IPS-NIHi7 (cell line): ENCODE results near the gene TNK1.
A peak's percentile ranks its signal among the peaks of the same experiment; 100 is the strongest.
"Not testable (repeated sequence)": the region's sequence is repeated elsewhere in the genome, so short reads cannot be mapped to it uniquely, and the experiment has no call there.

ENCODE experiments used
- DNase-seq: peaks from one replicate; pipeline ENCODE4 v3.0.0; 2012; ENCODE audit warnings: mixed read lengths; ENCODE audit errors: extremely low spot score

The TNK1 gene

DNA sequence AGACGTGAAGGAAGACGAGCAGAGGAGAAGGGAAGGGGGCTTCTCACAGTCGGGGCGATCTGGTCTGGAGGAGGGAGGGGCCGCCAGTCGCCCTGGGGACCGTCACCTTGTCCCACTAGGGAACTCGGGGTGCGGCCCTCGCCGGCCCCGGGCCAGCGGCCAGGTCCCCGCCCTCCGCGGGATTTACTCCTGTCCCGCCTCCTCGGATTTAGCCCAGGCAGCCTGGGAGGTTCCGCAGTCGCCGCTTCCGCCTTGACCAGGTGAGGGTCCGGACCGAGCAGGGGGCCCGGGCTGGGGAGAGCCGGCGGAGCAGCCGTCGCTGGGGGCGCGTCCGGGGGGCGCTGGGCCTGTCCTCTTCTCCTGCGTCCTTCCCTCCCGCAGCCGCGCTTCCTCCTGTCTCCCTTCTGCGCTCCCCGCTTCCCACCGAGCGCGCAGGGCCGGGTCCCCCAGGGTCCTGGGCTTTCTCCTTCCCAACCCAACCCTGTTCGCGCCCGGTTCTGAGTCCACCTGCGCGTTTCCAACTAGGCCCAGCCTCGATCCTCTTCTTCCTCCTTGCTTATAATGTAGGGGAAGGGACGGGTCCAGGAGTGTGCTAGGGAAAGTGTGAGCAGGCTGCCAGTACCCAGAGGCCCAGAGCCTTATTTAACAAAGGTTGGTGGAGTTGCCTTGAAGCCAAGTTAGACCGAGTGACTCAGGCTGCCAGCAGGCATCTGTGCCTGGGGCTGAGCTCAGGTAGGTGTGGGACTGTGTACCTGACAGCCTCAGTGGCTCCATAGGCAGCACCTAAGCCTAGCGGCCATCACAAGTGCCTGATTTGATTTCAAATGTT is at the start of gene TNK1:
TNK1 (plus strand) TSS at position 235 of the 829 bp plus-strand sequence. CDS start 1,838 bp downstream, outside the sequence.
- DNase-seq = peak; percentile 68

DNA sequence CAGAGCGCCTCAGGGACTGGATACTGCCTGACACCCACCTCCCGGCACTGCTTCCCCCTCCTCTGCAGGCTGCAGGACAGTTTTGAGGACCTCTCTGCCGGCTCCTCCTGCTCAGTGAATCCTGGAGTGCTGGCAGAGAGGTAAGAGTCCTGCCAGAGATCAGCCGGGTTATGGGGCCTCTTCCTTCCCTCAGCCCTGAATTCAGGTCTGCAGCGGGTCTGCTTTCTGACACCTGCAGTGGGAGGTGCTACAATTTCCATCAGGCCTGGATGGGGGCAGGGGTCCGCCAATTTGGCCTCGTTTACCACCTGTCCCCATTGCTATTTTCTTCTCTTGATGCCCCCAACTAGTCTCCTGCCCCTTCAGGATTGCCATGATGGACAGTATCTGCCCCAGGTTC is 48.8 kb upstream of the TNK1 start:
- DNase-seq = no peak

DNA sequence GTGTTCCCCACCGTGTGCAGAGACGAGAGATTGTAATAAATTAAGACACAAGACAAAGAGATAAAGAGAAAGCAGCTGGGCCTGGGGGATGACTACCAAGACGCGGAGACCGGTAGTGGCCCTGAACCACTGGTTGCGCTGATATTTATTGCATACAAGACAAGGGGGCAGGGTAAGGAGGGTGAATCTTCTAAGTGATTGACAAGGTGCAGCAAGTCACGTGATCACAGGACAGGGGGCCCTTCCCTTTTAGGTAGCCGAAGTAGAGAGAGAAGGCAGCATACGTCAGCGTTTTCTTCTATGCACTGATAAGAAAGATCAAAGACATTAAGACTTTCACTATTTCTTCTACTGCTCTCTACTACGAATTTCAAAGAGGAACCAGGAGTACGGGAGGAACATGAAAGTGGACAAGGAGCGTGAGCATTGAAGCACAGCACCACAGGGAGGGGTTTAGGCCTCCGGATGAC is 48.3 kb upstream of the TNK1 start:
- not testable (repeated sequence) for DNase-seq

DNA sequence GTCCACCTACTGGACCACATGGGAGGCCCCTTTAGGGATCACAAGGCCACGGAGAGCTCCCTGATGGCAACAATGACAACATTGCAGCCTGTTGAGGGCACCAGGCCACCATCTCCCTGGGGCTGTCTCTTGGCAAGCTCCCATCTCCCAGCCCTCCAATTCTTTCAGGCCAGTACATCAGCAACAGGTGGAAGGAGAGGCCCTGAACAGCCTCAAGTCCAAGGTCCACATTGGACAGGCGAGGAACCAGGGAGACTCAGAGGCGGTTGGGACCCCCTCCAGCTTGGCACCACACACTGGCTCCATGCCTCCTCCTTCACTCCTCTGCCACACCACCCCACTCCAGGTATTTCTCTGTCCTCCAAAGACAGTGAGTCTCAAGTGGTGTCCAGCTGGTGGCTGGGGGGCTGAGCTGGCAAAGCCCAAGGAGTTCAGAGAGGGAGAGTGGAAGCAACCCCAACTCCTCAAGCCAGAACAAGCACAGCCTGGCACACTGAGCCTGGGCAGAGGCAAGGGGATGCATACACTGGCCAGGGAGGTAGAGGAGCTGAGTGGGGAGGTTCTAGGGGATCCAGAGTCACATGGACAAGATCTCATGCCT is 45.9 kb upstream of the TNK1 start:
- DNase-seq = no peak

DNA sequence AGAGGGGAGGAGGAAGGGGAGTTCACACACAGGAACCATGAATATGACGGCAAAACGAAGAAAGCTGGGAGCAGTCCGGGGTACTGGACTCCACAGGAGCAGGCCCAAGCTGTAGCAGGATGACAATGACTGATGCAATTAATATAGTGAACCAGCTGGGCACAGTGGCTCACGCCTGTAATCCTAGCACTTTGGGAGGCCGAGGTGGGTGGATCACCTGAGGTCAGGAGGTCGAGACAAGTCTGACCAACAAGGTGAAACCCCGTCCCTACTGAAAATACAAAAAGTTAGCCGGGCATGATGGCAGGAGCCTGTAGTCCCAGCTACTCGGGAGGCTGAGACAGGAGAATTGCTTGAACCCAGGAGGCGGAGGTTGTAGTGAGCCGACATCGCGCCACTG is 45.1 kb upstream of the TNK1 start:
- not testable (repeated sequence) for DNase-seq

DNA sequence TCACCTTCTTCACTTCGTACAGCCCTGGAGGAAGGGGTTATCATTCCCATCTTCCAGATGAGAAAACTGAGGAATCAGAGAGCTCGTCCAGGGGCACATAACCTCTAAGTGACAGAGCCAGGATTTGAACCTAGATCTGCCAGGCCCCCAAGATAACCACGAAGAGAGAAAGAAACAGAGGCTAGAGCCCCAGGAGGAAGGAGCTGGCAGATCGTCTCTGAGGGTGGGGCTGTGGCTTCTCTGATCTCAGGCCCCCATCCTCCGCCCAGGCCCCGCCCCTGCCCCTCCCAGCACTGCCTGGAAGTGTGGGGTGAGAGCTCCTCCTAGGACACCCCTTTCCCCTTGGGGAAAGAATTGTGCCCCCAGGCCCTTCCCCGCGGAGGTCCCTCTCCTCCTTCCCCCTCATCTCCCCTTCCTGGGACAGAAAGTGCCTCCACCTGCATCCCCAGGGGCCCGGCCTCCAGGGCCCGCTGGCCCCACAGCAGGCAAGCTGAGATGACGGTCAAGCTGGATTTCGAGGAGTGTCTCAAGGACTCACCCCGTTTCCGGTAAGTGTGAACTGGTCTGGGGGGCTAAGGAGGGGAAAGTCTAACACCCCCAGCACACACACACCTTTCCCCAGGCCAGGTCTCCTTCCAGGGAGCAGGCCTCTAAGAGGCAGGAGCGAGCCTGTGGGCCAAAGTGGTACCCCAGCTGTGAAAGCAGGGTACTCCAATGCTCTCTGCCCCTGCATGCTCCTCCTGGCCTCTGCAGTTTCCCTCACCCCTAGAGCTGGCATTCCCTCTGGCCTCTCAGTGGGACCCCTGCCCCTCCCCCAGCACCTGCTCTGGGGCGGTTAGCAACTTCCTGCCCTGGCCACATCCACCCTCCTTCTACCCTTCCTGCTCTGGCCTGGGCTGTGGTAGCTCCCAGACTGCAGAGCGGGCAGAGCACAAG is 44.4 kb upstream of the TNK1 start, which contains the start of gene ACAP1:
ACAP1 (plus strand) TSS at position 290 of the 936 bp plus-strand sequence; CDS start at position 496, 206 bp downstream.
- DNase-seq = peak; percentile 70

DNA sequence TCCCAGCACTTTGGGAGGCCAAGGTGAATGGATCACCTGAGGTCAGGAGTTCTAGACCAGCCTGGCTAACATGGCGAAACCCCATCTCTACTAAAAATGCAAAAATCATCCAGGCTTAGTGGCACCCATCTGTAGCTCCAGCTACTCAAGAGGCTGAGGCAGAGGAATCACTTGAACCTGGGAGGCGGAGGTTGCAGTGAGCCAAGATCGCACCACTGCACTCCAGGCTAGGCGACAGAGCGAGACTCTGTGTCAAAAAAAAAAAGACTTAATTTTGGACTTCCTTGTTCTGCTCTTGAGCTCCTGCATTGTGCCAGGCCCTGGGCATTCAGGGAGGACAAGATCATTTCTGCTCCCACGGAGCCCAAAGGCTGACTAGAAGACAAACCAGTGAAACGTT is 43.3 kb upstream of the TNK1 start:
- not testable (repeated sequence) for DNase-seq

DNA sequence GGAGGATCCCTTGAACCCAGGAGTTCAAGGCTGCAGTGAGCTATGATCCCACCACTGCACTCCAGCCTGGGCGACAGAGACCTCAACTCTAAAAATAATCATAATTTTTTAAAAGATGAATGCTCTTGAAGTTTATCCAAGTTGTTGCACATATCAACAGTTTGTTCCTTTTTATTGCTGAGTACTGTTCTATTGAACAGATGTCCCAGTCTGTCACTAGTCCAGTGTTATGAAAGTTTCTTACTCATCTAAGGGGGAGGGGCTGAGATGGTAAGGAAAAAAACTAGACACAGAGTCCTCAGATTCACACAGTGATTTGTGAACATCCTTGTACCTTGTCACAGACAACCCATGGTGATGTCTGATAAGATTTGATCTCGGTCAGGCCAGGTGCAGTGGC is 40.7 kb upstream of the TNK1 start:
- no peak for DNase-seq

DNA sequence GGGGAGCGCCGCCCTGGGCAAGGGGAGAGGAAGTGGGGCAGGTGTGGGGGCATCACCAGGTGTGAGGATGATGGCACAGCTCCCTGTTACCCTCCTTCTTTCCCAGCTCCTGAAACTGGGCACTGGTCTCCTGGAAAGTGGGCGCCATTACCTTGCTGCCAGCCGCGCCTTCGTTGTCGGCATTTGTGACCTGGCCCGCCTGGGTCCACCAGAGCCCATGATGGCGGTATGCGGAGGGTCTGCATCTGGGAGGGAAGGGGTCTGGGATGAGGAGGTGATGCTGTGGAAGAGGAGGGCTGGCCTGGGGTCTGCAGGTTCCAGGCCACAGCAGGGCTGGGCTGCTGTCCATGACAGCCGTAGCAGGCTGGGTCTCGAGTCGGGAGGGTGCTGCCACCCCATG is 39.0 kb upstream of the TNK1 start:
- no peak for DNase-seq

DNA sequence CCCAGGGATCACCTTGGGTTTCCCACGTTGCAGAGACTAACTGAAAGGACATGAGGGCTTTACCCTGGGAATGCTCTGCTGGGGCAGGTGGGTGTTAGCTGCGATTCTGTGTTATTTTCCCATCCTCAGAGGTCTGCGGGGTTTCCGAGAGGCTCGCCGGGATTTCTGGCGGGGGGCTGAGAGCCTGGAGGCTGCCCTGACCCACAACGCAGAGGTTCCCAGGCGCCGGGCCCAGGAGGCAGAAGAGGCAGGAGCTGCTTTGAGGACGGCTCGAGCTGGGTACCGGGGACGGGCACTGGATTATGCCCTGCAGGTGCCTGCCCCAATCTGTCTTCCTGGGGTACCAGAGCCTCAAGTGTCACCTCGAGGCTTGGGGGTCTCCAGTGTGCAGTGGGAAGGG is 37.6 kb upstream of the TNK1 start:
- DNase-seq = no peak

DNA sequence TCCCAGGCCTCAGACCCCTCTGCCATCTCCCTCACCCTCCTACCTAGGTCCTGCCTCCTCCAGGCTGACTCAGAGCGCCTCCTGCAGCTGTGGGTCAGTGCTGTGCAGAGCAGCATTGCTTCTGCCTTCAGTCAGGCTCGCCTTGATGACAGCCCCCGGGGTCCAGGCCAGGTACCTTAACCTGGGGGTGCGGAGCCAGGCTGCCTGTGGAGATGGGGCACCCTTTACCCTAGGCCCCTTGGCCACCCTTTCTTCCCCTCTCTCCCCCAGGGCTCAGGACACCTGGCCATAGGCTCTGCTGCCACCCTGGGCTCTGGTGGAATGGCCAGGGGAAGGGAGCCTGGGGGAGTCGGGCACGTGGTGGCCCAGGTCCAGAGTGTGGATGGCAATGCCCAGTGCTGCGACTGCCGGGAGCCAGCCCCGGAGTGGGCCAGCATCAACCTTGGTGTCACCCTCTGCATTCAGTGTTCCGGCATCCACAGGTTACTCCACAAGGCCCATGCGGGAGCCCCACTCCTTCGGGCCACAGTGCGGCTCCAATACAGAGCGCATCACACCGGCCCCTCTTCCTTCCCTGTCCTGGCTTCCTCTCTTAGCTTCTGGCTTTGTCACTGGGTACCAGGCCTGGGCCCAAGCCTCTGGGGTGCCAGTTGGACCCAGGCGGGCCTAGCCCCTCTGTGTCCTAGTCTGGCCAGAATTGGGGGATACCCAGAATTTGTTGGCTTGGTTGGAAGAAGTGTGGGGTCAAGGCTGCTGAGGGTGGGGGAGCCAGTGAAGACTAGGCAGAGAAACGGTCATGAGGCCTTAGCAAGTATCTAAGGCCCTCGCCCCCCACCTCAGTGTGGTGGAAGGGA is 33.9 kb upstream of the TNK1 start:
- DNase-seq = no peak

DNA sequence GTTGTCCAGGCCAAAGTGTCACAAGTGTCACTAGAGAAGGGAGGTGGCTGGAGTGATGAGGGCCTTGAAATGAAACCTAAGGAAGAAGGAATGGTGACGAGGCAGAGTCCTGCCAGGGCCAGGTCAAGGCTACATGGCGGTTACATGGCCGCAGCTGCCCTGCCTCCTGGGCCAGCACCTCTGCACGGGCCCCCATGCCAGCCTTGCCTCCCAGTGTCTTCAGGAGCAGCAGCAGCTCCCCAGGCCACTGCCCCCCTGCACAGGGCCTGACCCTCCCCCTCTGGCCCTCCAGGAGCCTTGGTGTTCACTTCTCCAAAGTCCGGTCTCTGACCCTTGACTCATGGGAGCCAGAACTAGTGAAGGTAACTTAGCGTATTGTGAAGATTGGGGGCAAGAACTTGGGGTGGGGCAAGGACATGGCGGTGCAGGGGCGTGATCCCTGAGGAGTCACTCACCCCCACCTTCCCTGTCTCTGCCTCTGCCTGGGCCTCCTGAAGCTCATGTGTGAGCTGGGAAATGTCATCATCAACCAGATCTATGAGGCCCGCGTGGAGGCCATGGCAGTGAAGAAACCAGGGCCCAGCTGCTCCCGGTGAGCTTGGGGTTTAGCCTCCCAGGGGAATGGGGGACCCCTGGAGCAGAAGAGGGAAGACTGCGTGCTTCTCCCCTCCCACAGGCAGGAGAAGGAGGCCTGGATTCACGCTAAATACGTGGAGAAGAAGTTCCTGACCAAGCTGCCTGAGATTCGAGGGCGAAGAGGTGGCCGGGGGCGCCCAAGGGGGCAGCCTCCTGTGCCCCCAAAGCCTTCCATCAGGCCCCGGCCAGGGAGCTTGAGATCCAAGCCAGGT is 33.0 kb upstream of the TNK1 start:
- no peak for DNase-seq

DNA sequence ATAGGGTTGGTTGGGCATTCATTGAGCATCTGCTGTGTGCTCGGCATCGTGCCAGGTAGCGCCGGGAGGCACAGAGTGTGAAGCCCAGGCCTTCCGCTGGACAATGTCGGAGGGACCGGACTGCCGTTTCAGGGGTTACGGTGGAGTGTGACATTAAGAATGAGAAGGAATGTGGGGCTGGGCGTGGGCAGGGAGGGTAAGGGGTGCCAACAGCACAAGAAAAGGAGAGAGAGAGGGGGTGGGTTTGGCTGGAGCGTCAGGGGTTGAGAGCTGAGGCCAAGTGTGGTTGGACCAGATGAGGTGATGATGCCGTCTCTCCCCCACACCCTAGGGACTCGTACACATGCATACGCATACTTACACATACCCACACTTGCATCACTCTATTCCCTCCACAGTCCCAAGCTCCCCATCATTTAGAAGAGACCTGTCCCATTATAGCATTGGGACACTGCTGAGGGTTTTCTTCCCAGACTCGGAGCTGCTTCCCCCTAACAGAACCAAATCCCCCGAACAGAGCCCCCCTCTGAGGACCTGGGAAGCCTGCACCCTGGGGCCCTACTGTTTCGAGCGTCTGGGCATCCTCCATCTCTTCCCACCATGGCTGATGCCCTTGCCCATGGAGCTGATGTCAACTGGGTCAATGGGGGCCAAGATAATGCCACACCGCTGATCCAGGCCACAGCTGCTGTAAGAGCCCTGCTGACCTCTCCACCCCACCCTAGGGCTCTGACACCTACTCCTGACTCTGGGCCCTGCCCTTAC is 32.2 kb upstream of the TNK1 start:
- DNase-seq = no peak

DNA sequence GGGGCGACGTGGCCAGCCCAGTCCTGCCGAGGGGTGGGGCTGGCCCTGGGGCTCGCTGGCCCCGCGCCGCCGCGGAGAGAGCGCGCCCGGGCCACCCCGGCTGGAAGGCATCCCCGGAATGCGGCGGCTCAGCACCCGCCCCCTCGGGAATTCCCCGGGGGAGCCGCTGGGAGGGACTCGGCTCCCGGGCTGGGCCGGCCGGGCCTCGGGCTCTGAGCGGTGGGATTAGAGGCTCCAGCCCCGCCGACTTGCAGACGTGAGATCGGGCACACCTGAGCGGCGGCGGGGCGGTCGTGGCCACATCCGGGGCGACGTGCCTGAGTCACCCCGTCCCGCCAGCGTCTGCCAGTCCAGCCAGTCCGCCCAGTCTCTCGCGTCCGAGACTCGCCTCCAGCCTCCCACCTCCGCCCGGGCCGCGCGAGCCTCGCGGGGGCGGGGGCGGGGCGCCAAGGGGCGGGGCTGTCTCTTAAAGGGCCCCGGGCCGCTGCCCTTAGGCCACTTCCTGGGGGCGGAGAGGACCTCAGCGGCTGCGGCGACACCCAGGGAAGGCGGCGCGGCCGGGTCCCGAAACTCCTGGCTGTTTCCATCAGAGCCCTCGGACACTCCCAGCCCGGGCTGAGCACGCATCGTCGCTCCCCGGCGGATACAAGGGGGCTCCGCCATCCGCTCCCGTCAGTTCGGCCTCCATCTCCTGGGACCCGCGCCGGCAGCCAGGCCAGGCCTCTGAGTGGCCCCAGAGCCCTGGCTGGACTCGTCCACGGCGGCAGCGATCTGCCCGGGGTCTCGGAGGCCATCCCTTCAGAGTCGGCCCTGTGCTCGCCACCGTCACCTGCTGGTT is 29.0 kb upstream of the TNK1 start, which contains the start of gene KCTD11:
KCTD11 (plus strand) TSS at position 498 of the 838 bp plus-strand sequence.
- peak; percentile 90 for DNase-seq

DNA sequence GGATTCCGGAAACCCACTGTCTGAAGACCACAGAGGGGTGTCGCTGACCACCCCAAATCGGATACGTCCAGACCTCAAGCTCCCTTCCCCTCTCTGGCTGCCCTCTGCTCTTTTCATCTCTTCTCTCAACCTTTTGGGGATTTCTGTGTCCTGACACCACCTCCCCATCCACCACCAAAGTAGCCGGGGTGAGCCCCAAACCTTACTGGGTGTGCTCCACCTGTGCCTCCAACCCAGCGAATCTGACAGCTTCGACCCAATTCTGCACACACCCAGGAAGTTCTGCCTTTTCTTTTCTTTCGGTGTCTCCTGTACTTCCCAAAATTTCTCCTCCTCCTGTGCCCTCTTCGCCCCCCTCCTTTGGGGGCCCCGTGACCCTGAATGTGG is 28.4 kb upstream of the TNK1 start:
- DNase-seq = no peak

DNA sequence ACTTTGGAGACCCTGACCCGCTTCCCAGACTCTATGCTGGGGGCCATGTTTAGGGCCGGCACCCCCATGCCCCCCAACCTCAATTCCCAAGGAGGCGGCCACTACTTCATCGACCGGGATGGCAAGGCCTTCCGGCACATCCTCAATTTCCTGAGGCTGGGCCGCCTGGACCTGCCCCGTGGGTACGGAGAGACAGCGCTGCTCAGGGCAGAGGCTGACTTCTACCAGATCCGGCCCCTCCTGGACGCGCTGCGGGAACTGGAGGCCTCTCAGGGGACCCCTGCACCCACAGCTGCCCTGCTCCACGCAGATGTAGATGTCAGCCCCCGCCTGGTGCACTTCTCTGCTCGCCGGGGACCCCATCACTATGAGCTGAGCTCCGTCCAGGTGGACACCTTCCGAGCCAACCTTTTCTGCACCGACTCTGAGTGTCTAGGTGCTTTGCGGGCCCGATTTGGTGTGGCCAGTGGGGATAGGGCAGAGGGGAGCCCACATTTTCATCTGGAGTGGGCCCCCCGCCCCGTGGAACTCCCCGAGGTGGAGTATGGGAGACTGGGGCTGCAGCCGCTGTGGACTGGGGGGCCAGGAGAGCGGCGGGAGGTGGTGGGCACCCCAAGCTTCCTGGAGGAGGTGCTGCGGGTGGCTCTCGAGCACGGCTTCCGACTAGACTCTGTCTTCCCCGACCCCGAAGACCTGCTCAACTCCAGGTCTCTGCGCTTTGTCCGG is 27.8 kb upstream of the TNK1 start:
- DNase-seq = no peak

DNA sequence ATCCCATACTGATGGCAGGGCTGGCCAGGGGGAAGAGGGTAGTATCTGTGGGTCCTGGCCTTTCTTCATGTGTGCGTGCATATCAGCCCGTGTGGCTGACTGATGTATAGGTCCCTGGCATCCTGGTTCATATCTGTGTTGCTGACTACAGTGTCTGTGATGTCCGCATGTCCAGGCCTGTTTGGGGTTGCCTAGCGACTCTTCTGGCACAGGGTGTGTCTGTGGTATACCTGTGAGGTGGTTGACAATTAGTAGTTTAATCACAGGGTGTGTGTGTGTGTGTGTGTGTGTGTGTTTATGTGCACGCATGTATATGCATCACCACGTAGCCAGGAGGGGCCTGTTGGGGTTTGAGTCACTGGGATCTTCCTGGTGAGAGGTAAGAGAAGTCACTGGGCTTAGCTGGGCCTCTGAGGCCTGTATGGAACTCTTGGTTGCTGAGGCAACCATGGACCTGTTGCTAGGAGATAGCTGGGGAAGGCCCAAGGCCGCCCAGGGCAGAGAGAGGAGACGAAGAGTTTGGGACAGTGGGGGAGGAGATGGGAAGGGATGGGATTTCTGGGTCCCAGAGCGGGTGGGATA is 26.5 kb upstream of the TNK1 start:
- no peak for DNase-seq
